ENCODE data around the gene TLR6.

GRCh38 chr4:38821739-38822138 lies 34.9 kb downstream of the TLR6 start:
- TF ChIP-seq CTCF (IDR thresholded peaks at IDR 0.05) (no peak), POLR2A (IDR thresholded peaks at IDR 0.05) (no peak)
